Lower leg skin (tissue), 4 donors: Measurements from ENCODE around the gene KIF1B. TPM values are rescaled to one million over a fixed set of nuclear protein-coding genes. Genes with fewer than 3 reads are reported as not detected.

Experiments
- DNase-seq, 2 donors: peaks; one replicate each; pipeline ENCODE4 v3.0.0-alpha.2; 2019; ENCODE audit warnings: low spot score in 2 of 2
- H3K4me3 ChIP-seq: fragments of 200-600 bp; sonication (generic); 2 replicates; pipeline ENCODE4 v1.5.1; 2017; ENCODE audit warnings: mild to moderate bottlenecking, low read depth; ENCODE audit not compliant: poor library complexity, severe bottlenecking
- CTCF ChIP-seq, 3 donors: fragments of 450-650 bp; IDR thresholded peaks; one replicate each; pipeline ENCODE4 v1.5.1; 2016; ENCODE audit warnings: antibody characterized with exemption in 3 of 3, mild to moderate bottlenecking in 3 of 3, moderate library complexity in 2 of 3
- POLR2A ChIP-seq, 2 donors: fragments of 450-650 bp; IDR thresholded peaks; one replicate each; pipeline ENCODE4 v1.6.1; 2016 to 2017; ENCODE audit warnings: antibody characterized with exemption in 2 of 2, mild to moderate bottlenecking in 1 of 2, moderate library complexity in 1 of 2
- WGBS, 2 donors: methylation state at CpG; one replicate each; pipeline ENCODE4 v1.1.5; 2018; 5-methylcytosine and 5-hydroxymethylcytosine counted together
- intact Hi-C: fragments of 100-400 bp; cut with DNase I; formaldehyde crosslinking; loops from one replicate; pipeline ENCODE4 v1.15.0; 2023; ENCODE audit warnings: low total_unique reads
- total RNA-seq, 4 donors: library from RNA; depleted of rRNA; stranded (reverse); fragments of >200 nt; gene quantifications; one replicate each; pipeline ENCODE4 v1.1.0, GENCODE V29; 2016

KIF1B gene
- total RNA-seq, 4 donors from 2014 or later: 44.1 to 53.1 (median 46.0) TPM

- WGBS, 2 donors: 2% methylated on average over 22 to 43 of the region's 69 CpGs
- peak overlapping the region; percentile 70 for H3K4me3 ChIP-seq
- TF ChIP-seq CTCF (IDR thresholded peaks at IDR 0.05): no peak
- TF ChIP-seq POLR2A (IDR thresholded peaks at IDR 0.05): no peak
- intact Hi-C loops: no loop called here
- DNase-seq: peak; percentile 94 to 98
Observed at GRCh38 chr1:10210841-10211804, 753 bp downstream of the KIF1B start.

- no peak for TF ChIP-seq POLR2A (IDR thresholded peaks at IDR 0.05)
- no peak for TF ChIP-seq CTCF (IDR thresholded peaks at IDR 0.05)
- no peak for DNase-seq
- H3K4me3 ChIP-seq: peak overlapping the region; percentile 70
- WGBS, 2 donors: 4 to 17% methylated on average over 11 of the region's 11 CpGs
- intact Hi-C loops: no loop called here
Observed at GRCh38 chr1:10211805-10212410, 1.5 kb downstream of the KIF1B start.

GRCh38 chr1:10212476-10212875 lies 2.1 kb downstream of the KIF1B start:
- no peak overlapping the region for H3K4me3 ChIP-seq
- peak in 1 of 2 donors; percentile 56 for DNase-seq
- TF ChIP-seq CTCF (IDR thresholded peaks at IDR 0.05): no peak
- TF ChIP-seq POLR2A (IDR thresholded peaks at IDR 0.05): no peak
- intact Hi-C loops: no loop called here
- 79 to 92% methylated on average over 1 of the region's 1 CpG for WGBS, 2 donors

GRCh38 chr1:10213186-10213705 lies 2.9 kb downstream of the KIF1B start:
- TF ChIP-seq POLR2A (IDR thresholded peaks at IDR 0.05) (no peak), CTCF (IDR thresholded peaks at IDR 0.05) (no peak)
- 52 to 57% methylated on average over 3 of the region's 3 CpGs for WGBS, 2 donors
- no peak overlapping the region for H3K4me3 ChIP-seq
- DNase-seq: no peak
- intact Hi-C loops: no loop called here

GRCh38 chr1:10216090-10216749 lies 5.8 kb downstream of the KIF1B start:
- TF ChIP-seq CTCF (IDR thresholded peaks at IDR 0.05) (no peak), POLR2A (IDR thresholded peaks at IDR 0.05) (no peak)
- intact Hi-C loops: no loop called here
- H3K4me3 ChIP-seq: no peak overlapping the region
- DNase-seq: no peak
- 64 to 71% methylated on average over 7 of the region's 7 CpGs for WGBS, 2 donors
